8988T (cell line): ENCODE measurements around the gene NPAS2.

Experiments
- DNase-seq: peaks from one replicate; pipeline ENCODE4 v3.0.0; 2011

The NPAS2 gene

GRCh38 chr2:101025561-101025960 lies 205.6 kb downstream of the NPAS2 start:
- no peak for DNase-seq

GRCh38 chr2:101026253-101026701 lies 206.3 kb downstream of the NPAS2 start:
- no peak for DNase-seq

- no peak for DNase-seq
These were observed 207.1 kb downstream of the NPAS2 start for GRCh38 chr2:101026923-101027469.

- no peak for DNase-seq
These were observed 207.9 kb downstream of the NPAS2 start for GRCh38 chr2:101027852-101028251.

- no peak for DNase-seq
These were observed 211.1 kb downstream of the NPAS2 start for GRCh38 chr2:101030866-101031554.

GRCh38 chr2:101032084-101032776 lies 212.3 kb downstream of the NPAS2 start:
- no peak for DNase-seq

GRCh38 chr2:101036562-101036961 lies 216.6 kb downstream of the NPAS2 start:
- no peak for DNase-seq

- no peak for DNase-seq
These were observed 217.3 kb downstream of the NPAS2 start for GRCh38 chr2:101037161-101037755.

GRCh38 chr2:101038455-101039255 lies 218.7 kb downstream of the NPAS2 start:
- DNase-seq, result no peak

GRCh38 chr2:101040072-101040471 lies 220.1 kb downstream of the NPAS2 start:
- DNase-seq, result no peak

GRCh38 chr2:101040761-101041160 lies 220.8 kb downstream of the NPAS2 start:
- DNase-seq, result no peak

GRCh38 chr2:101041413-101041812 lies 221.5 kb downstream of the NPAS2 start:
- no peak for DNase-seq

GRCh38 chr2:101045330-101045729 lies 225.4 kb downstream of the NPAS2 start:
- DNase-seq, result no peak
